ENCODE measurements around the gene LHFPL3.

The LHFPL3 gene

DNA sequence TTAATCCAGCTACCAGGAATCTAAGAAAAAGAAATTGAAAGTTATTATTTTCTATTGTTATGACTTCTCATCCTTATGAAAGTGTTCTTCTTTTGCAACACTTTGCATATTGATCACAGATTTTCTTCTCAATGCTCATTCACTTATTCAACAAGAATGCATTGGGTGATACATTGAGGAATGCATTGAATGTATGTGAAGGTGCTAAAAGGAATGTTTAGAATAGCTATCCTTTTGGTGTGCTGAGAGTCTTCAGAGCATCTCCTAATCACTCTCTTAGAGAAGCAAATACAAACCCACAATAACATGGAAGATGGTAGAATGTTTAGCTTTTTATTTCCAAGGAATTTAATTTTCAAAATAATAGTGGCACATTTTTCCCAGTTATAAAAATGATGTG is 563.5 kb downstream of the LHFPL3 start:
- no peak overlapping the region for H3K9ac ChIP-seq (ENCODE audit: low read depth, low read length, poor library complexity)
- H3K27ac ChIP-seq (replicated peaks; ENCODE audit: low read length) = no peak overlapping the region
- no peak overlapping the region for H3K4me3 ChIP-seq (ENCODE audit: low read length in 2 of 2)
- H2AK5ac ChIP-seq (ENCODE audit: low read depth, low read length) = no peak overlapping the region
- no peak overlapping the region for H2BK5ac ChIP-seq (ENCODE audit: low read length)
- H3K27me3 ChIP-seq (ENCODE audit: control insufficient read depth in 3 of 3, insufficient read depth in 3 of 3, low read depth in 1 of 3, low read length in 3 of 3) = peaks cover 0 to 37% (median 0%) of the 10 kb centered on the region in 3 experiments
- H3K18ac ChIP-seq (ENCODE audit: low read length) = no peak overlapping the region
- H3K4me2 ChIP-seq (ENCODE audit: insufficient read depth, low read length, poor library complexity, severe bottlenecking) = no peak overlapping the region
- peaks cover 0 to 4% of the 10 kb centered on the region in 2 donors for H3K4me1 ChIP-seq (ENCODE audit: control insufficient read depth in 2 of 2, insufficient read depth in 1 of 2, low read depth in 1 of 2, low read length in 2 of 2)
- H3K23ac ChIP-seq (ENCODE audit: low read depth, low read length, poor library complexity) = no peak overlapping the region
- no peak overlapping the region for H4K8ac ChIP-seq (ENCODE audit: low read depth, low read length)
- no peak overlapping the region for H2BK12ac ChIP-seq (ENCODE audit: low read length)
- no peak overlapping the region for H2BK120ac ChIP-seq (ENCODE audit: low read depth, low read length)
- no peak overlapping the region for H3K14ac ChIP-seq (ENCODE audit: low read length)
- no peak overlapping the region for H2AFZ ChIP-seq (ENCODE audit: low read length)
- H4K91ac ChIP-seq (ENCODE audit: low read depth, low read length, poor library complexity) = no peak overlapping the region
- DNase-seq (ENCODE audit: low spot score) = no peak
- H2BK15ac ChIP-seq (ENCODE audit: low read length) = no peak overlapping the region
- no peaks in the 10 kb centered on the region for H3K9me3 ChIP-seq (replicated peaks in 1 of 2; ENCODE audit: control insufficient read depth in 2 of 2, insufficient read depth in 1 of 2, low read depth in 1 of 2, low read length in 2 of 2)
- no peaks in the 10 kb centered on the region for H3K79me1 ChIP-seq (ENCODE audit: low read depth, low read length)
- no peak overlapping the region for H3K4ac ChIP-seq (ENCODE audit: low read length)
- H3K36me3 ChIP-seq (replicated peaks in 1 of 2; ENCODE audit: control insufficient read depth in 2 of 2, insufficient read depth in 2 of 2, low read length in 2 of 2) = no peaks in the 10 kb centered on the region

DNA sequence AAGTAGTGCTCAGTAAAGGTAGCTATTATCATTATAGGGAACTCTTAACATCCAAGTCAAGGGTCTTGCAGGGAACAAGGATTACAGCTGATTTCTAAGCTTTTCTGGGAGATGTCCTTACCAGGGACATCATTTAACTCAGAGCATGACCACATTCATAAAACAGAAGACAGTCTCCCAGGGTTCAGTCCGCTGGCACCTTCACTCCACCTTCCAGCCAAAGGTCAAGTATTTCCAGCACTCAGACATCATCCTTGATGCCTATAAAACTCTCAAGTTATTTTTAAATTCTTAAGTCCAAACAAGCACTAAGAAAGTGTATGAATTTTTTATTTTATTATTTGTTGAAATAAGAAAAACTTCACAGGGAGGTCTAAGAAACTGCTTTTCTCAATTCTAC is 565.9 kb downstream of the LHFPL3 start:
- Histone ChIP-seq H3K9me3 (replicated peaks in 1 of 2; ENCODE audit: control insufficient read depth in 2 of 2, insufficient read depth in 1 of 2, low read depth in 1 of 2, low read length in 2 of 2) (no peaks in the 10 kb centered on the region), H3K23ac (ENCODE audit: low read depth, low read length, poor library complexity) (no peak overlapping the region), H3K27me3 (ENCODE audit: control insufficient read depth in 3 of 3, insufficient read depth in 3 of 3, low read depth in 1 of 3, low read length in 3 of 3) (peaks cover 0 to 36% (median 0%) of the 10 kb centered on the region in 3 experiments), H3K27ac (replicated peaks; ENCODE audit: low read length) (no peak overlapping the region), H3K9ac (ENCODE audit: low read depth, low read length, poor library complexity) (no peak overlapping the region), H3K14ac (ENCODE audit: low read length) (no peak overlapping the region), H2AK5ac (ENCODE audit: low read depth, low read length) (no peak overlapping the region), H4K8ac (ENCODE audit: low read depth, low read length) (no peak overlapping the region), H2AFZ (ENCODE audit: low read length) (no peak overlapping the region), H4K91ac (ENCODE audit: low read depth, low read length, poor library complexity) (no peak overlapping the region), H3K4me3 (ENCODE audit: low read length in 2 of 2) (no peak overlapping the region), H3K4me2 (ENCODE audit: insufficient read depth, low read length, poor library complexity, severe bottlenecking) (no peak overlapping the region), H2BK12ac (ENCODE audit: low read length) (no peak overlapping the region), H2BK15ac (ENCODE audit: low read length) (no peak overlapping the region), H2BK120ac (ENCODE audit: low read depth, low read length) (no peak overlapping the region), H3K36me3 (replicated peaks in 1 of 2; ENCODE audit: control insufficient read depth in 2 of 2, insufficient read depth in 2 of 2, low read length in 2 of 2) (no peaks in the 10 kb centered on the region), H2BK5ac (ENCODE audit: low read length) (no peak overlapping the region), H3K18ac (ENCODE audit: low read length) (no peak overlapping the region), H3K79me1 (ENCODE audit: low read depth, low read length) (no peaks in the 10 kb centered on the region), H3K4me1 (ENCODE audit: control insufficient read depth in 2 of 2, insufficient read depth in 1 of 2, low read depth in 1 of 2, low read length in 2 of 2) (peaks cover 0 to 4% of the 10 kb centered on the region in 2 donors), H3K4ac (ENCODE audit: low read length) (no peak overlapping the region)
- no peak for DNase-seq (ENCODE audit: low spot score)
- WGBS, 2 donors (ENCODE audit: extremely low coverage in 2 of 2, insufficient read length in 2 of 2, insufficient replicate concordance in 1 of 2) = no CpG with 5 or more reads among the region's 1 CpG

DNA sequence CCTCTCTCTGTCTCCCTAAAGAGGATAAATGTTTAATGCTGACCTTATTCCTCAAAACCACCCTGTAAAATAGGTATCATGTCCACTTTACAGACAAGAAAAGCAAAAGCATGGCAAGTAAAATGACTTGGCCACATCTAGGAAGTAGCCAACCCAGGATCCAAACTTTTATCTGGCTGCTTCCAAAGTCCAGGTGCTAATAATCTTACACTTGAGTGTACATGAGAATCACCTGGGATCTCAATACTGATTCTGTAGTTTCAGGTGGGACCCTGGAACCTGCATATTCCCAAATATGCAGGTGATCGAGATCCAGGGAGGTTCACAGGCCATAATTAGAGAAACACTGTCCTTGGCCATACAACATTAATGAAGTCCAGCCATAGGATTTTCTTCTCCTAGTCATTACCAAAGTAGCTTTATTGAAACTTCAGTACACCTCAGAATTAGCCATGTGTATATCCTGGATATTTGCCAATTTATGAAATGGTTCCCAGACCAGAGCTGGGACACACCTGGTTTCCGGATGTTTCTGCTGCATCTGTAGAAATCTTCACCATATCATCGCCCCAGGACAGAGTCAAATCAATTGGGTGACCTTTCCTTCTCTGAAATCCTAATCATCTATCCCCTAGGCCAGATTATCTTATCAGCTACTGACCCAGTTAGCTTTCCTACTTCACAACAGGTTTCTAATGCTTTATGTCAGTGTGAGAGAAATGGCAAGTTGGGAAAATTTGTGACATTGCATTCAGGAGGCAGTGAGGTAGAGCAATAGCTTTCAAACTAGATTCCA is 566.5 kb downstream of the LHFPL3 start:
- H3K4me1 ChIP-seq (ENCODE audit: control insufficient read depth in 2 of 2, insufficient read depth in 1 of 2, low read depth in 1 of 2, low read length in 2 of 2) = peaks cover 1 to 5% of the 10 kb centered on the region in 2 donors
- no peak overlapping the region for H3K4me2 ChIP-seq (ENCODE audit: insufficient read depth, low read length, poor library complexity, severe bottlenecking)
- H3K14ac ChIP-seq (ENCODE audit: low read length) = no peak overlapping the region
- no peak overlapping the region for H3K23ac ChIP-seq (ENCODE audit: low read depth, low read length, poor library complexity)
- H3K79me1 ChIP-seq (ENCODE audit: low read depth, low read length) = no peaks in the 10 kb centered on the region
- peaks cover 0 to 36% (median 0%) of the 10 kb centered on the region in 3 experiments for H3K27me3 ChIP-seq (ENCODE audit: control insufficient read depth in 3 of 3, insufficient read depth in 3 of 3, low read depth in 1 of 3, low read length in 3 of 3)
- H2AK5ac ChIP-seq (ENCODE audit: low read depth, low read length) = no peak overlapping the region
- H3K27ac ChIP-seq (replicated peaks; ENCODE audit: low read length) = no peak overlapping the region
- H2BK15ac ChIP-seq (ENCODE audit: low read length) = no peak overlapping the region
- H2BK5ac ChIP-seq (ENCODE audit: low read length) = no peak overlapping the region
- no peak overlapping the region for H3K9ac ChIP-seq (ENCODE audit: low read depth, low read length, poor library complexity)
- no peak overlapping the region for H3K4ac ChIP-seq (ENCODE audit: low read length)
- no CpG with 5 or more reads among the region's 3 CpGs for WGBS, 2 donors (ENCODE audit: extremely low coverage in 2 of 2, insufficient read length in 2 of 2, insufficient replicate concordance in 1 of 2)
- DNase-seq (ENCODE audit: low spot score) = no peak
- no peaks in the 10 kb centered on the region for H3K9me3 ChIP-seq (replicated peaks in 1 of 2; ENCODE audit: control insufficient read depth in 2 of 2, insufficient read depth in 1 of 2, low read depth in 1 of 2, low read length in 2 of 2)
- H3K36me3 ChIP-seq (replicated peaks in 1 of 2; ENCODE audit: control insufficient read depth in 2 of 2, insufficient read depth in 2 of 2, low read length in 2 of 2) = no peaks in the 10 kb centered on the region
- H3K4me3 ChIP-seq (ENCODE audit: low read length in 2 of 2) = no peak overlapping the region
- no peak overlapping the region for H2BK120ac ChIP-seq (ENCODE audit: low read depth, low read length)
- no peak overlapping the region for H4K8ac ChIP-seq (ENCODE audit: low read depth, low read length)
- no peak overlapping the region for H3K18ac ChIP-seq (ENCODE audit: low read length)
- H2AFZ ChIP-seq (ENCODE audit: low read length) = no peak overlapping the region
- no peak overlapping the region for H4K91ac ChIP-seq (ENCODE audit: low read depth, low read length, poor library complexity)
- no peak overlapping the region for H2BK12ac ChIP-seq (ENCODE audit: low read length)

DNA sequence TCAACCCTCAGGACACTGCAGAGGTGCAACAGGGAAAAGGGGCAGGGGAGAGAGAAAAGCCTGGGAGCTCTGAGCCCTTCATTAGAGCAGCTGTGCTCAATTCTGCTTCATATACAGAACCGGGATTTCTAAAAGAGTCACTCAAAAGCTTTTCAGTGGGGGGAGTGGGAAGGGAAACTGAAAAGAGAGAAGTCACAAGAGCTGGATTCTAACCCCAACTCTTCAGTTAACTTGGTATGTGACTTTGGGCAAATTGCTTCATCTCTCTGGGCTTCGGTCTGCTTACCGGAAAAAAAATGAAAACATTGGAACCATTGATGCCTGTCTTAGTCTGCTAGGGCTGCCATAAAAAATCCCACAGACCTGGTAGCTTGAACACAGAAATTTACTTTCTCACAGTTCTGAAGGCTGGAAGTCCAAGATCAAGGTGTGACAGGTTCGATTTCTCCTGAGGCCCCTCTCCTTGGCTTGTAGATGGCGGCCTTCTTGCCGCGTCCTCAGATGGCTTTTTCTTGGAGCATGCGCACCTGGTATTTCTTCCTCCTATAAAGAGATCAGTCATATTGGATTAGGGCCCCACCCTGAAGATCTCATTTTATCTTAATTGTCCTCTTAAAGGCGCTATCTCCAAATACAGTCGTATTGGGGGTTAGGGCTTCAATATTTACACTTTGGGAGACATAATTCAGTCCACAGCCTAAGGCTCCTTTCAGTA is 567.3 kb downstream of the LHFPL3 start:
- no peak overlapping the region for H3K14ac ChIP-seq (ENCODE audit: low read length)
- H4K91ac ChIP-seq (ENCODE audit: low read depth, low read length, poor library complexity) = no peak overlapping the region
- H3K9ac ChIP-seq (ENCODE audit: low read depth, low read length, poor library complexity) = no peak overlapping the region
- no peaks in the 10 kb centered on the region for H3K36me3 ChIP-seq (replicated peaks in 1 of 2; ENCODE audit: control insufficient read depth in 2 of 2, insufficient read depth in 2 of 2, low read length in 2 of 2)
- H3K27me3 ChIP-seq (ENCODE audit: control insufficient read depth in 3 of 3, insufficient read depth in 3 of 3, low read depth in 1 of 3, low read length in 3 of 3) = peaks cover 0 to 36% (median 0%) of the 10 kb centered on the region in 3 experiments
- no peak for DNase-seq (ENCODE audit: low spot score)
- no peak overlapping the region for H2BK15ac ChIP-seq (ENCODE audit: low read length)
- no peaks in the 10 kb centered on the region for H3K9me3 ChIP-seq (replicated peaks in 1 of 2; ENCODE audit: control insufficient read depth in 2 of 2, insufficient read depth in 1 of 2, low read depth in 1 of 2, low read length in 2 of 2)
- H2BK120ac ChIP-seq (ENCODE audit: low read depth, low read length) = no peak overlapping the region
- no peak overlapping the region for H2AK5ac ChIP-seq (ENCODE audit: low read depth, low read length)
- H3K4me3 ChIP-seq (ENCODE audit: low read length in 2 of 2) = no peak overlapping the region
- H3K79me1 ChIP-seq (ENCODE audit: low read depth, low read length) = no peaks in the 10 kb centered on the region
- H3K4me1 ChIP-seq (ENCODE audit: control insufficient read depth in 2 of 2, insufficient read depth in 1 of 2, low read depth in 1 of 2, low read length in 2 of 2) = peaks cover 7 to 8% of the 10 kb centered on the region in 2 donors
- H2BK5ac ChIP-seq (ENCODE audit: low read length) = no peak overlapping the region
- WGBS, 2 donors (ENCODE audit: extremely low coverage in 2 of 2, insufficient read length in 2 of 2, insufficient replicate concordance in 1 of 2) = no CpG with 5 or more reads among the region's 10 CpGs
- no peak overlapping the region for H3K4ac ChIP-seq (ENCODE audit: low read length)
- no peak overlapping the region for H2AFZ ChIP-seq (ENCODE audit: low read length)
- H4K8ac ChIP-seq (ENCODE audit: low read depth, low read length) = no peak overlapping the region
- no peak overlapping the region for H3K27ac ChIP-seq (replicated peaks; ENCODE audit: low read length)
- H3K4me2 ChIP-seq (ENCODE audit: insufficient read depth, low read length, poor library complexity, severe bottlenecking) = no peak overlapping the region
- no peak overlapping the region for H3K23ac ChIP-seq (ENCODE audit: low read depth, low read length, poor library complexity)
- H2BK12ac ChIP-seq (ENCODE audit: low read length) = no peak overlapping the region
- no peak overlapping the region for H3K18ac ChIP-seq (ENCODE audit: low read length)

Data from neuronal stem cell (in vitro differentiated cells).